DMS79 treated with DMSO at 0.1 percent for 48 hours (cell line): Measurements from ENCODE around the gene GAS6.
"Not testable (repeated sequence)": the region's sequence is repeated elsewhere in the genome, so short reads cannot be mapped to it uniquely, and the experiment has no call there.

Experiments used
- DNase-seq: peaks from one replicate; lab custom pipeline; 2025; lab: John Stamatoyannopoulos, UW

GAS6 gene

GRCh38 chr13:113806104-113806471 lies 57.8 kb downstream of the GAS6 start:
- DNase-seq = no peak

- DNase-seq = no peak
Measured at GRCh38 chr13:113805431-113806103, 58.3 kb downstream of the GAS6 start.

GRCh38 chr13:113804703-113805430 lies 59.0 kb downstream of the GAS6 start:
- no peak for DNase-seq

- no peak for DNase-seq
Measured at GRCh38 chr13:113804017-113804702, 59.7 kb downstream of the GAS6 start.

GRCh38 chr13:113803409-113804016 lies 60.4 kb downstream of the GAS6 start:
- no peak for DNase-seq

- DNase-seq = no peak
Measured at GRCh38 chr13:113802761-113803160, 61.1 kb downstream of the GAS6 start.

- DNase-seq = no peak
Measured at GRCh38 chr13:113802090-113802531, 61.8 kb downstream of the GAS6 start.

GRCh38 chr13:113801289-113801961 lies 62.5 kb downstream of the GAS6 start:
- DNase-seq = no peak

- no peak for DNase-seq
Measured at GRCh38 chr13:113800576-113800926, 63.3 kb downstream of the GAS6 start.

- DNase-seq = no peak
Measured at GRCh38 chr13:113798200-113798811, 65.6 kb downstream of the GAS6 start.

- DNase-seq = no peak
Measured at GRCh38 chr13:113796964-113797676, 66.8 kb downstream of the GAS6 start.

- DNase-seq = no peak
Measured at GRCh38 chr13:113796211-113796963, 67.5 kb downstream of the GAS6 start.

- not testable (repeated sequence) for DNase-seq
Measured at GRCh38 chr13:113795362-113795761, 68.5 kb downstream of the GAS6 start.

GRCh38 chr13:113794764-113795173 lies 69.1 kb downstream of the GAS6 start:
- DNase-seq = no peak

GRCh38 chr13:113794086-113794485 lies 69.8 kb downstream of the GAS6 start:
- DNase-seq = no peak

- no peak for DNase-seq
Measured at GRCh38 chr13:113793718-113794085, 70.2 kb downstream of the GAS6 start.

- DNase-seq = no peak
Measured at GRCh38 chr13:113792886-113793717, 70.8 kb downstream of the GAS6 start.

- DNase-seq = no peak
Measured at GRCh38 chr13:113792236-113792770, 71.6 kb downstream of the GAS6 start.

GRCh38 chr13:113791761-113792160 lies 72.1 kb downstream of the GAS6 start:
- no peak for DNase-seq
